ENCODE data around the gene PCCA.

GRCh38 chr13:100106705-100107104 is 17.8 kb downstream of the PCCA start:
- no peak for TF ChIP-seq ZFP30 (CRISPR knock-in tag; IDR thresholded peaks at IDR 0.05)
- no peak for TF ChIP-seq ARNTL (CRISPR knock-in tag; IDR thresholded peaks at IDR 0.05; ENCODE audit: borderline replicate concordance, low read depth)
- no peak for TF ChIP-seq TOX (CRISPR knock-in tag; IDR thresholded peaks at IDR 0.05; ENCODE audit: borderline replicate concordance)
- TF ChIP-seq ZNF8 (CRISPR knock-in tag; IDR thresholded peaks at IDR 0.05) = no peak
- no peak for TF ChIP-seq ZNF70 (CRISPR knock-in tag; IDR thresholded peaks at IDR 0.05)
- TF ChIP-seq CSDC2 (CRISPR knock-in tag; IDR thresholded peaks at IDR 0.05) = no peak
- no peak for TF ChIP-seq CREB5 (CRISPR knock-in tag; IDR thresholded peaks at IDR 0.05; ENCODE audit: low read depth)
- TF ChIP-seq ZFP3 (CRISPR knock-in tag; IDR thresholded peaks at IDR 0.05) = no peak
- no peak for TF ChIP-seq PATZ1 (CRISPR knock-in tag; IDR thresholded peaks at IDR 0.05; ENCODE audit: borderline replicate concordance)
- TF ChIP-seq POU6F1 (CRISPR knock-in tag; IDR thresholded peaks at IDR 0.05; ENCODE audit: borderline replicate concordance, low read depth) = no peak
- no peak for TF ChIP-seq RARB (CRISPR knock-in tag; IDR thresholded peaks at IDR 0.05)

Measured in SK-N-SH treated with all-trans-retinoic acid at 6 μM for 48 hours (cell line).